MM.1S (cell line): ENCODE data around the gene KIAA0825.

Source experiments
- DNase-seq: peaks from one replicate; pipeline ENCODE4 v3.0.0-alpha.2; 2015
- H2AFZ ChIP-seq: fragments of 300-600 bp; sonication (generic); 2 replicates; pipeline ENCODE4 v1.6.0; 2016; ENCODE audit warnings: antibody characterized with exemption, low read length
- H3F3A ChIP-seq: fragments of 300-600 bp; sonication (generic); 2 replicates; pipeline ENCODE4 v1.6.1; 2016; ENCODE audit warnings: mild to moderate bottlenecking, antibody characterized with exemption, low read length, moderate library complexity, mixed read lengths; ENCODE audit not compliant: insufficient read depth
- H3K27ac ChIP-seq: fragments of 300-600 bp; sonication (generic); 2 replicates; pipeline ENCODE4 v1.5.1; 2016; ENCODE audit warnings: mild to moderate bottlenecking, low read length
- H3K27me3 ChIP-seq: fragments of 300-600 bp; sonication (generic); replicated peaks from 2 replicates; pipeline ENCODE4 v1.6.0; 2016; ENCODE audit warnings: low read length; ENCODE audit not compliant: insufficient read depth
- H3K36me3 ChIP-seq: fragments of 300-600 bp; sonication (generic); replicated peaks from 2 replicates; pipeline ENCODE4 v1.6.1; 2016; ENCODE audit warnings: mild to moderate bottlenecking, low read length, mixed read lengths; ENCODE audit not compliant: insufficient read depth
- H3K4me1 ChIP-seq: fragments of 300-600 bp; sonication (generic); 2 replicates; pipeline ENCODE4 v1.6.1; 2016; ENCODE audit warnings: low read length, mixed read lengths
- H3K4me2 ChIP-seq: fragments of 300-600 bp; sonication (generic); 2 replicates; pipeline ENCODE4 v1.6.0; 2016; ENCODE audit warnings: low read depth, low read length
- H3K4me3 ChIP-seq: fragments of 300-600 bp; sonication (generic); 2 replicates; pipeline ENCODE4 v1.5.1; 2016; ENCODE audit warnings: low read length, mixed read lengths
- H3K79me2 ChIP-seq: fragments of 300-600 bp; sonication (generic); 2 replicates; pipeline ENCODE4 v1.6.1; 2016; ENCODE audit warnings: mixed run types, low read length, mixed read lengths
- H3K9ac ChIP-seq: fragments of 300-600 bp; sonication (generic); 2 replicates; pipeline ENCODE4 v1.6.1; 2016; ENCODE audit warnings: low read length, mixed read lengths
- H3K9me2 ChIP-seq: fragments of 300-600 bp; sonication (generic); replicated peaks from 2 replicates; pipeline ENCODE4 v1.6.1; 2016; ENCODE audit warnings: mild to moderate bottlenecking, low read length, mixed read lengths; ENCODE audit not compliant: insufficient read depth
- H3K9me3 ChIP-seq: fragments of 300-600 bp; sonication (generic); replicated peaks from 2 replicates; pipeline ENCODE4 v1.6.1; 2016; ENCODE audit warnings: mild to moderate bottlenecking, low read length, mixed read lengths; ENCODE audit not compliant: insufficient read depth
- H4K20me1 ChIP-seq: fragments of 300-600 bp; sonication (generic); 2 replicates; pipeline ENCODE4 v1.6.1; 2016; ENCODE audit warnings: mild to moderate bottlenecking, low read length, moderate library complexity, mixed read lengths; ENCODE audit not compliant: insufficient read depth
- EZH2 ChIP-seq: fragments of 300-600 bp; sonication (generic); optimal IDR thresholded peaks from 2 replicates; pipeline ENCODE3; 2017; ENCODE audit warnings: low read depth, mild to moderate bottlenecking, antibody characterized with exemption, low read length, mixed read lengths
- EZH2phosphoT487 ChIP-seq: fragments of 300-600 bp; sonication (generic); IDR thresholded peaks from 2 replicates; pipeline ENCODE4 v1.6.1; 2018; ENCODE audit warnings: antibody characterized with exemption, low read length
- TF ChIP-seq, protein P1 (sequence below): fragments of 300-600 bp; sonication (generic); IDR thresholded peaks from 2 replicates; pipeline ENCODE4 v1.5.1; 2016; ENCODE audit warnings: antibody characterized with exemption, low read length, mixed read lengths

Gene KIAA0825

GRCh38 chr5:94266170-94266569 lies 352.2 kb downstream of the KIAA0825 start:
- Histone ChIP-seq H3K27ac (no peak overlapping the region), H3F3A (no peaks in the 10 kb centered on the region), H2AFZ (no peak overlapping the region), H3K9me2 (no peaks in the 10 kb centered on the region), H3K9ac (no peak overlapping the region), H3K4me1 (no peaks in the 10 kb centered on the region), H3K9me3 (no peaks in the 10 kb centered on the region), H3K36me3 (no peaks in the 10 kb centered on the region), H3K4me2 (no peak overlapping the region), H3K4me3 (no peak overlapping the region), H3K27me3 (no peaks in the 10 kb centered on the region), H3K79me2 (no peaks in the 10 kb centered on the region), H4K20me1 (no peaks in the 10 kb centered on the region)
- DNase-seq = no peak
- no peak for TF ChIP-seq EZH2phosphoT487
- TF ChIP-seq EZH2 = no peak
- TF ChIP-seq, protein P1, sequence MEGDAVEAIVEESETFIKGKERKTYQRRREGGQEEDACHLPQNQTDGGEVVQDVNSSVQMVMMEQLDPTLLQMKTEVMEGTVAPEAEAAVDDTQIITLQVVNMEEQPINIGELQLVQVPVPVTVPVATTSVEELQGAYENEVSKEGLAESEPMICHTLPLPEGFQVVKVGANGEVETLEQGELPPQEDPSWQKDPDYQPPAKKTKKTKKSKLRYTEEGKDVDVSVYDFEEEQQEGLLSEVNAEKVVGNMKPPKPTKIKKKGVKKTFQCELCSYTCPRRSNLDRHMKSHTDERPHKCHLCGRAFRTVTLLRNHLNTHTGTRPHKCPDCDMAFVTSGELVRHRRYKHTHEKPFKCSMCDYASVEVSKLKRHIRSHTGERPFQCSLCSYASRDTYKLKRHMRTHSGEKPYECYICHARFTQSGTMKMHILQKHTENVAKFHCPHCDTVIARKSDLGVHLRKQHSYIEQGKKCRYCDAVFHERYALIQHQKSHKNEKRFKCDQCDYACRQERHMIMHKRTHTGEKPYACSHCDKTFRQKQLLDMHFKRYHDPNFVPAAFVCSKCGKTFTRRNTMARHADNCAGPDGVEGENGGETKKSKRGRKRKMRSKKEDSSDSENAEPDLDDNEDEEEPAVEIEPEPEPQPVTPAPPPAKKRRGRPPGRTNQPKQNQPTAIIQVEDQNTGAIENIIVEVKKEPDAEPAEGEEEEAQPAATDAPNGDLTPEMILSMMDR = no peak

DNA sequence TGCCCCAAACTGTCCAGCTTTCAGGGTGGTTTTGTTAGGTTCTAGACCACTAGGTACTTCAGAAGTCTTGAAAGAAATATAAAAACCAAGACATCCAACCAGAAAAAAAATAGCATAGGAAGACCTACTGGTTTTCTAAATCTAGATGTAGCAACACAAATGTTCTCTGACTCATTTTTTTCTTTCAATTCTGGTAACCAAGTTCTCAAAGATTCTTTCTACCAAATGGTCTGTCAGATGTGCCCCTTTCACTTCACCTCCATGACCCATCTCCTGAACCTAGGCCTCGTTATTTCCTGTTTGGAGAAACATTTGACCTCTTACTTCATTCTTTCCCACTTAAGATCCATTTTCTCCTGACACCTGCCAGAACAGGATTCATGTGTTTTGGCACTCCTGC lies 355.3 kb downstream of the KIAA0825 start:
- H3K4me3 ChIP-seq = no peak overlapping the region
- TF ChIP-seq, protein P1 = no peak
- no peak for TF ChIP-seq EZH2phosphoT487
- TF ChIP-seq EZH2 = no peak
- H3K9me3 ChIP-seq = no peaks in the 10 kb centered on the region
- no peak overlapping the region for H3K27ac ChIP-seq
- no peaks in the 10 kb centered on the region for H3K27me3 ChIP-seq
- no peak overlapping the region for H3K4me2 ChIP-seq
- no peaks in the 10 kb centered on the region for H3K36me3 ChIP-seq
- no peaks in the 10 kb centered on the region for H3K79me2 ChIP-seq
- no peak overlapping the region for H3K9ac ChIP-seq
- no peaks in the 10 kb centered on the region for H3K4me1 ChIP-seq
- no peak overlapping the region for H2AFZ ChIP-seq
- H3F3A ChIP-seq = no peaks in the 10 kb centered on the region
- no peaks in the 10 kb centered on the region for H3K9me2 ChIP-seq
- DNase-seq = no peak
- no peaks in the 10 kb centered on the region for H4K20me1 ChIP-seq

DNA sequence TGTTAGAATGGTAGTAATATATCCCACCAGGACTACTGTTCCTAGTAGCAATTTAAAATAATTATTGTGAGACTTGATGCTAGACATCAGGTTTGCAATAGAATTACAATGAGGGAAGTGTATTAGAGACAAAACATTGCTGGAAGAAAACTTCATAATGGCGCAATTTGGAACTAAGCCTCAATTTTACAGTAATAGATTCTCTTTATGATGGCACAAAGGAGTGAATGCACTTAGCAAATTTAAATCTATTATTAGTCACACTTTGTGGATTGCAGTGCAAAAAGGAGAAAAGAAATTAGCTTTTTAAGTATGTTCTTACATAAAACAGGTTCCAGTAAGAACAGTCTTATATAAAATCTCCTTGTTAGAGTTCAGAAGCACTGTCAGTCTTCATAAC lies 358.3 kb downstream of the KIAA0825 start:
- Histone ChIP-seq H3K9me2 (no peaks in the 10 kb centered on the region), H3F3A (no peaks in the 10 kb centered on the region), H2AFZ (no peak overlapping the region), H3K79me2 (no peaks in the 10 kb centered on the region), H3K36me3 (no peaks in the 10 kb centered on the region), H3K9ac (no peak overlapping the region), H3K4me2 (no peak overlapping the region), H3K27me3 (no peaks in the 10 kb centered on the region), H3K27ac (no peak overlapping the region), H3K4me1 (no peaks in the 10 kb centered on the region), H3K9me3 (no peaks in the 10 kb centered on the region), H4K20me1 (no peaks in the 10 kb centered on the region), H3K4me3 (no peak overlapping the region)
- DNase-seq = no peak
- TF ChIP-seq EZH2phosphoT487 = no peak
- TF ChIP-seq EZH2 = no peak
- TF ChIP-seq, protein P1 = no peak

DNA sequence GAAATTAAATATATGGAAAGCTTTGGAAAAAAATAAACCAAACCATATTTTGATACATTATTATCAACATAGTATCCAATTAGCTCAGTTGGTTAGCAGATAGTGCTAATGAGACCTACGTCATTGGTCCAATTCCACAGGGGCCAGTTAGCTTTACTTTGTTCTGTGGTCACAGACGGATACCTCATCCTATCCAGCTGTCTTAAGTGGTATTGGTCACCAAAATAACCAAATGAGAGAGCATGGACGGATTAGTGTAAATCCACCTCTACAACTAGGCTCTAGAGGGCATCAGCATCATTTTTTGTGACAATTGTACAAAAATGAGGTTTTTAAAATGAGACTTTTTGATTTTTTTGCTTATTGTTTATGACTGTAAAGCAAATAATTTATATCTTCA lies 364.2 kb downstream of the KIAA0825 start:
- H3K27ac ChIP-seq = no peak overlapping the region
- H3K9me2 ChIP-seq = no peaks in the 10 kb centered on the region
- H3K4me3 ChIP-seq = no peak overlapping the region
- no peaks in the 10 kb centered on the region for H3F3A ChIP-seq
- H3K9ac ChIP-seq = no peak overlapping the region
- H2AFZ ChIP-seq = no peak overlapping the region
- no peaks in the 10 kb centered on the region for H3K36me3 ChIP-seq
- H3K79me2 ChIP-seq = no peaks in the 10 kb centered on the region
- no peaks in the 10 kb centered on the region for H4K20me1 ChIP-seq
- H3K27me3 ChIP-seq = no peaks in the 10 kb centered on the region
- DNase-seq = no peak
- TF ChIP-seq, protein P1 = no peak
- no peak for TF ChIP-seq EZH2phosphoT487
- no peak for TF ChIP-seq EZH2
- no peaks in the 10 kb centered on the region for H3K4me1 ChIP-seq
- H3K4me2 ChIP-seq = no peak overlapping the region
- no peaks in the 10 kb centered on the region for H3K9me3 ChIP-seq
